Ureter (tissue), 1 donor: Measurements from ENCODE around the gene TMEM101. TPM values are rescaled to one million over a fixed set of nuclear protein-coding genes. Genes with fewer than 3 reads are reported as not detected.
"Not testable (repeated sequence)": the region's sequence is repeated elsewhere in the genome, so short reads cannot be mapped to it uniquely, and the experiment has no call there.

Experiments
- DNase-seq: peaks from one replicate; pipeline ENCODE4 v3.0.0-alpha.2; 2020; ENCODE audit warnings: low spot score
- total RNA-seq: library from RNA; stranded (reverse); gene quantifications from one replicate; pipeline ENCODE4 v1.2.4, GENCODE V29; 2023
- donor health status: DM: yes; HTN: yes; CAD: no.

The TMEM101 gene
- total RNA-seq, 1 donor from 2014 or later = 20.3 TPM

GRCh38 chr17:44023545-44024270, 8.9 kb upstream of the TMEM101 start:
- DNase-seq = no peak

- DNase-seq = no peak
Measured at GRCh38 chr17:44022246-44022645, 7.5 kb upstream of the TMEM101 start.

GRCh38 chr17:44021227-44021626, 6.5 kb upstream of the TMEM101 start:
- DNase-seq = not testable (repeated sequence)

- no peak for DNase-seq
Measured at GRCh38 chr17:44014133-44014436, 678 bp downstream of the TMEM101 start.

GRCh38 chr17:44012874-44013273, 1.9 kb downstream of the TMEM101 start:
- no peak for DNase-seq

- no peak for DNase-seq
Measured at GRCh38 chr17:44012391-44012790, 2.4 kb downstream of the TMEM101 start.

- DNase-seq = no peak
Measured at GRCh38 chr17:44011876-44012275, 2.9 kb downstream of the TMEM101 start.

- DNase-seq = no peak
Measured at GRCh38 chr17:44010966-44011647, 3.7 kb downstream of the TMEM101 start.

GRCh38 chr17:44008205-44008909, 6.4 kb downstream of the TMEM101 start:
- no peak for DNase-seq

- DNase-seq = no peak
Measured at GRCh38 chr17:44007346-44008204, 7.2 kb downstream of the TMEM101 start.

- peak; percentile 99 for DNase-seq
Measured at GRCh38 chr17:44006598-44007345, 8.0 kb downstream of the TMEM101 start.

- no peak for DNase-seq
Measured at GRCh38 chr17:44006272-44006597, 8.5 kb downstream of the TMEM101 start.

- no peak for DNase-seq
Measured at GRCh38 chr17:44005527-44006271, 9.1 kb downstream of the TMEM101 start.

- no peak for DNase-seq
Measured at GRCh38 chr17:44004761-44005526, 9.8 kb downstream of the TMEM101 start.

- no peak for DNase-seq
Measured at GRCh38 chr17:44004077-44004760, 10.5 kb downstream of the TMEM101 start, which contains the start of gene NAGS. NAGS (plus strand) TSS chr17:44004622; CDS start chr17:44004664, 42 bp downstream.

- no peak for DNase-seq
Measured at GRCh38 chr17:44002141-44002848, 12.5 kb downstream of the TMEM101 start.

- DNase-seq = no peak
Measured at GRCh38 chr17:44001461-44001920, 13.3 kb downstream of the TMEM101 start.

GRCh38 chr17:44000871-44001460, 13.8 kb downstream of the TMEM101 start:
- no peak for DNase-seq
